Iris pigment epithelial cell (primary cell): ENCODE data around the gene TOPAZ1.

Experiments
- DNase-seq: peaks from one replicate; pipeline ENCODE4 v3.0.0-alpha.2; 2011; ENCODE audit warnings: low read depth

Gene TOPAZ1

DNA sequence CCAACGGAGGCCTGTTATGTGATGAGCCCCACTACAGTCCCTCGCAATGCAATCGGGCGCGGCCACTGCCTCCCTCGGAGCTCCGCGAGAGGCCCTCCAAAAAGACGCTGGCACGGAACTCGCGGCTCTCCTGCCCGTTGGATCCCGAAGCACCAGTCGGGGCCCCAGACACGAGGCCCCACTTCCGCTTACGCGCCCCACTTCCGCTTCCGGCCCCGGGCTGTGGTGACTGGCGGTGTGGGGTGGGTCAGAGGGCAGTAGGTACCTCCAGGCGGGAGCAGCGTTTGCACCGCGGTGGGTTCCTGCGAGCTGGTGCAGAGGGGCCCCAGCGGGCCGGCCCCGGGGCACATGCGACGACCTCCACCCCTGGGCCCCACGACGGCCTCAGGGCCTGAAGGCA is at the start of gene TOPAZ1:
TSS of gene TOPAZ1 (plus strand) at position 181 of the 400 bp plus-strand sequence. CDS start at position 349, 168 bp downstream.
- no peak for DNase-seq

GRCh38 chr3:44198284-44199269 is 43.1 kb upstream of the TOPAZ1 start:
- peak; percentile 68 for DNase-seq

DNA sequence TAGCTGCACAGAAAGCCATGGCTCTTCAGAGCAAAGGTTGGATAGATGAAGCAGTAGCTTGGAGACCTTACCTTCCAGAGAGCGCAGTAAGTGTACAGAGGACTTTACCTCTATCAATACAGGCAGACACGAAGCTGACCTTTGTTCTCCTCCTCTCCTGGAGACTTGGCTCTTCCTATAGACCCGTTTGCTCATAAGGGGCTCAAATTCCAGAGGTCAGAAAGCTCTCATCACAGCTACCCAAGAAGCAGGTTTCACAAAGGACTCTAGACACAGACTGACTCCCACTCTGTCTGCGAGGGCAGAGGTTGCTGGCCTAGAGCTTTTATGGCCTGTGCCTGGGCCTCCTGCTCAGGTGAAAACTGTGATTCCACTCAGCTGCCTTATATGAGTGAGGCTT is 35.4 kb upstream of the TOPAZ1 start:
- DNase-seq = no peak

DNA sequence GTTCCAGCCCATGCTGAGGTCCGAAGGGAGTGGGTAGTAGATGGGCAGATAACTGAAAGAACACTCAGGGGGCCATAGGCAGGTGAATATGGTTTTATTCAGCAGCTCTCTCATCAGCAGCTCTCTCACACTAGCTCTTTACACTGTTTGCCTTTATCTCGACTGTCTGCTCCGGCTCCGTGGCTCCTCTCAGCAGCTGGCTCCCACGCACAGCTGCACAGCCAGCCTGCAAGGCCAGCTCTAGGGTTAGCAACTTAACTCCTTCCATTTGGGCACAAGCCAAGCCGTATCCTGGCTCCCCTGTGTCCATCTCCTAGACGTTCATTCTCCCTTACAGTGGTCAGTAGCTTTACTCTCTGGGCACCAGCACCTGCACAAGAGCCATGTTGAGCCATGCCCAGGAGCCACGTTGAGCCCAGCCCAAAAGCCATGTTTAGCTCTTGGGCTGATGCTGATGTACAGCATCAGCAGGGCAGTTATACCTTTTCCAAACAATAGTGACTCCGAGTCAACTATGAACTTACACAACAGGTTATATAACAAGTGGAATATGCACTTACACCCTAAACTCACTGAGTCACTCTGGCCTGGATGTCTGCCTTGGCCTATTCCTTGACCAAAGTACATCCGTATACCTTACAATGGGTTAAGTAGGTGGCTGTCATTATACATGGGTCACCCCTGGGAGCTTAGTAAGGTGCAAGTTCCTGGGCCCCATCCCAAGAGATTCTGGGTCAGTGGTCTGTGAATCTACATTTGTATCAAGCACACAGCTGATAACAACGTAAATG is 34.6 kb upstream of the TOPAZ1 start:
- no peak for DNase-seq

- DNase-seq = peak; percentile 78
Measured at GRCh38 chr3:44208086-44208485, 33.6 kb upstream of the TOPAZ1 start.

DNA sequence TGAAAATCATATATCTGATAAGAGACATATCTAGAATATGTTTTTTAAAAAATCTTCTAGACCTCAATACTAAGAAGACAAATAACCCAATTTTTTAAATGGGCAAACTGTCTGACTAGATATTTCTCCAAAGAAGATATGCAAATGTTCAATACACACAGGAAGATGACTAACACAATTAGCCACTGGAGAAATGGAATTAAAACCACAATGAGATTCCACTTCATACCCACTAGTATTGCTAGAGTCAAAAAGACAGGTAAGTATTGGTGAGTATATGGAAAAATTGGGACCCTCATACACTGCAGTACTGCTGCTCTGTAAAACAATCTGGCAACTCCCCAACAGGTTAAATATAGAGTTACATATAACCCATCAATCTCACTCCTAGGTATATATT is 33.1 kb upstream of the TOPAZ1 start:
- peak; percentile 14 for DNase-seq

- no peak for DNase-seq
Measured at GRCh38 chr3:44210967-44211366, 30.7 kb upstream of the TOPAZ1 start.

- no peak for DNase-seq
Measured at GRCh38 chr3:44222337-44222736, 19.3 kb upstream of the TOPAZ1 start.

GRCh38 chr3:44223299-44223698 is 18.4 kb upstream of the TOPAZ1 start:
- no peak for DNase-seq

- no peak for DNase-seq
Measured at GRCh38 chr3:44224131-44224530, 17.6 kb upstream of the TOPAZ1 start.

- no peak for DNase-seq
Measured at GRCh38 chr3:44226573-44226972, 15.1 kb upstream of the TOPAZ1 start.

GRCh38 chr3:44227632-44228031 is 14.1 kb upstream of the TOPAZ1 start:
- peak; percentile 22 for DNase-seq

GRCh38 chr3:44228900-44229299 is 12.8 kb upstream of the TOPAZ1 start:
- no peak for DNase-seq

GRCh38 chr3:44232407-44232806 is 9.3 kb upstream of the TOPAZ1 start:
- no peak for DNase-seq

DNA sequence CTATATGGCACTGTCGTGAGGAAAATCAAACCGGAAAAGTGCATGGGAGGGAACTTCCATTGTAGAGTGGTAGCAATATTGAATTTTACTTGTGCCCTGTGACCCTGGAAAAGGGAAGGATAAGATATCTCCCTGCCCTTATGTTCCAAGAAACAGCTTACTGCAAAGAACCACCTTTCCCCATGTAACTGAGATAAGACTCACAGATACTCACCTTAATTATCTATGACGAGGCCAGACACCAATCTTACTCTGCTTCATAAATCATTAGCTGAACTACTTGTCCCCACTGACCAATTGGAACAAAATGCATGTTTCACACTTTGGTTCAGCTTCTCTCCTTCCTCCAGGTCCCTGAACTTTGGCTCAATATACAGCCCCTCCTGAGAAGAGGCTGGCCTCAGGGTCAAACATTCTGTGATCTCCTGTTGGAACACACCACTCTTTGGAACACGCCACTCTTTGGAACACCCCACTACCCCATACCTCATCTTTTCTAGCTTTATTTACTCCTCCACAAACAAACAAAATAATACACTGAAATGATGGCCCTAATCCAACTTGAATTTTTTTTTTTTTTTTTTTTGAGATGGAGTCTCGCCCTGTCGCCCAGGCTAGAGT is 6.9 kb upstream of the TOPAZ1 start:
- DNase-seq = no peak

- peak; percentile 95 for DNase-seq
Measured at GRCh38 chr3:44235604-44236484, 5.8 kb upstream of the TOPAZ1 start.

DNA sequence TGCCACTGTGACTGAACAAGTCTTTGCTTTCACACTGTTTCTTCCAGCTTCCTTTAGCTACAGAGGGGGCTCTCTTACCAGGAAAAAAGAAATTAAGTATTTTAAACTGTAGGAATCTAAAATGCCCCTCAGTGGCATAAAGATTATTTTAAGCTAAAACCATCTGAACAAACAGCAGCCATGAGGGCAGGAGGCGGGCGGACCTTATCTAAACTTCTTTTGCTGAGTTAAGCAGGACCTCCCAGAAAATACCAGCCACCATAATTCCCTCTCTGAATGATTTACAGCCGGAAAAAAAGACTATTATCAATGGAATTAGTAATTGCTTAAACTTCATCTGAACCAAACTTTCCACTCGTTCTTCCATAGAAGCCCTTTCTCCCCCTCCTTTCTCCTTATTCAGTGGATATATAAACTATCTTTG is 5.2 kb upstream of the TOPAZ1 start:
- no peak for DNase-seq

GRCh38 chr3:44237161-44237560 is 4.5 kb upstream of the TOPAZ1 start:
- DNase-seq = no peak

DNA sequence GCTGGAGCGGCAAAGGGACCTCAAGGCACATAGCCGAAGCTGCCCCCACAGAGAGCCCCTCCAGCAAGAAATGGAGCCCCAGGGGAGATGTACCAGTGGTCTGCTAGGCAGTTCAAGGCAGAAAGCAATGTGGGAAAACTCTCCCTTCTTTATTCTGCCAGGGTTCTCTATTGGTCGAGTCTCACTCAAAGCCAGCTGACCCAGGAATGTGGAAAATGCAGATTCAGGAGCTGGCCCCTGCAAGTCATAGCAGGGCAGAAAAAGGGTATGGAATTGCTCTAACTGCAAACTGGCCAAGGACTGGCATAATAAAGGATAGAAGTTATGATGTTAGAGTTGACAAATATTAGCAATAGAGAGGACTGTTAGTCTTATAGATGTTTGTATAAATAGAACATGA is 4.0 kb upstream of the TOPAZ1 start:
- DNase-seq = no peak

- no peak for DNase-seq
Measured at GRCh38 chr3:44238889-44239288, 2.8 kb upstream of the TOPAZ1 start.

DNA sequence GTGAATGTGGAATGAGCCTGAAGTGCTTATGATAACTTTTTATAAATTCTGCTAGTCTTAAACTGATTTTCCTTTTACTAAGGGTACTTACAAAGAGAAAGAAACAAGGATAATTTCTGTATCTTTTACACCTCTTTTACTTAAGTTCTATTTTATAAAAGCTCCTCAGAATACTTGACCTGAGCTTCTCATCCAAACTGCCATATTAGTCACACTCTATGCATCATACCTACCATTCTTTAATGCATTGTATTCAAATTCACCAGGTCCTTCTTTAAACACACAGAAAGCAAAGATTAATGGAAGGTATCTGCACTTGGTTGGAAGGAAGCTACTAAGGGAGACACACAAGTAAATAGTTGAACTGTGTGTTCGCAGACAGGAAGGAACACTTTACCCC is 1.6 kb upstream of the TOPAZ1 start:
- DNase-seq = no peak
